Measurements from ENCODE around the gene IKZF5. TPM values are rescaled to one million over a fixed set of nuclear protein-coding genes. Genes with fewer than 3 reads are reported as not detected.

Gene IKZF5
- total and polyA plus RNA-seq, 2 donors (not counting 1 experiment from before 2014, with no cell fraction given) = 15.8 to 24.6 TPM

GRCh38 chr10:123057968-123058367 is 49.4 kb upstream of the IKZF5 start:
- Histone ChIP-seq H3K4me1 (ENCODE audit: control insufficient read depth in 2 of 2, insufficient read depth in 2 of 2, low read length in 2 of 2) (no peaks in the 10 kb centered on the region), H2AFZ (ENCODE audit: insufficient read depth, low read depth, low read length, poor library complexity, severe bottlenecking) (no peak overlapping the region), H3K79me2 (ENCODE audit: control insufficient read depth, insufficient read depth, low read length) (no peaks in the 10 kb centered on the region), H3K9me3 (ENCODE audit: control extremely low read depth in 1 of 3, control insufficient read depth in 2 of 3, insufficient read depth in 1 of 3, low read length in 2 of 3) (no peaks in the 10 kb centered on the region), H3K27me3 (replicated peaks in 1 of 4; ENCODE audit: control extremely low read depth in 1 of 4, control insufficient read depth in 3 of 4, insufficient read depth in 4 of 4, low read length in 3 of 4) (no peaks in the 10 kb centered on the region), H4K20me1 (ENCODE audit: control insufficient read depth, insufficient read depth, low read length, poor library complexity, severe bottlenecking) (no peaks in the 10 kb centered on the region), H3K4me2 (replicated peaks; ENCODE audit: low read depth, low read length, poor library complexity, severe bottlenecking) (no peak overlapping the region), H3K4me3 (ENCODE audit: control extremely low read depth in 1 of 5, extremely low read depth in 1 of 5, insufficient read depth in 1 of 5, low read depth in 2 of 5, low read length in 4 of 5) (no peak overlapping the region), H3K36me3 (replicated peaks in 1 of 2; ENCODE audit: control extremely low read depth in 1 of 2, control insufficient read depth in 1 of 2, extremely low read depth in 1 of 2, insufficient read depth in 2 of 2, low read length in 1 of 2) (peaks cover 0 to 7% of the 10 kb centered on the region in 2 experiments), H3K27ac (ENCODE audit: low read length in 2 of 2) (no peak overlapping the region), H3K9ac (ENCODE audit: low read length) (no peak overlapping the region)
- 100% methylated on average over 1 of the region's 3 CpGs for WGBS (ENCODE audit: insufficient coverage)
- Mint-ChIP-seq H3K27ac (no peak overlapping the region), H3K4me1 (no peaks in the 10 kb centered on the region), H3K9me3 (ENCODE audit: insufficient read depth) (no peaks in the 10 kb centered on the region), H3K27me3 (no peaks in the 10 kb centered on the region), H3K4me3 (no peak overlapping the region)
- intact Hi-C loops (cut with micrococcal nuclease) = no loop called here
- TF ChIP-seq CTCF (IDR thresholded peaks at IDR 0.05) = no peak
- no peak for TF ChIP-seq EZH2 (IDR thresholded peaks at IDR 0.05; ENCODE audit: borderline replicate concordance, insufficient read depth, low read depth, low read length, poor library complexity, severe bottlenecking)
- ChIA-PET POLR2A (no interaction called here), CTCF (no interaction called here)
- DNase-seq (no peak), ATAC-seq (ENCODE audit: low read depth) (no peak)

- Histone ChIP-seq H3K27ac (ENCODE audit: low read length in 2 of 2) (no peak overlapping the region), H3K79me2 (ENCODE audit: control insufficient read depth, insufficient read depth, low read length) (no peaks in the 10 kb centered on the region), H3K4me3 (ENCODE audit: control extremely low read depth in 1 of 5, extremely low read depth in 1 of 5, insufficient read depth in 1 of 5, low read depth in 2 of 5, low read length in 4 of 5) (no peak overlapping the region), H3K4me1 (ENCODE audit: control insufficient read depth in 2 of 2, insufficient read depth in 2 of 2, low read length in 2 of 2) (no peaks in the 10 kb centered on the region), H3K9ac (ENCODE audit: low read length) (no peak overlapping the region), H3K4me2 (replicated peaks; ENCODE audit: low read depth, low read length, poor library complexity, severe bottlenecking) (no peak overlapping the region), H2AFZ (ENCODE audit: insufficient read depth, low read depth, low read length, poor library complexity, severe bottlenecking) (no peak overlapping the region), H3K9me3 (ENCODE audit: control extremely low read depth in 1 of 3, control insufficient read depth in 2 of 3, insufficient read depth in 1 of 3, low read length in 2 of 3) (no peaks in the 10 kb centered on the region), H3K27me3 (replicated peaks in 1 of 4; ENCODE audit: control extremely low read depth in 1 of 4, control insufficient read depth in 3 of 4, insufficient read depth in 4 of 4, low read length in 3 of 4) (no peaks in the 10 kb centered on the region), H4K20me1 (ENCODE audit: control insufficient read depth, insufficient read depth, low read length, poor library complexity, severe bottlenecking) (no peaks in the 10 kb centered on the region), H3K36me3 (replicated peaks in 1 of 2; ENCODE audit: control extremely low read depth in 1 of 2, control insufficient read depth in 1 of 2, extremely low read depth in 1 of 2, insufficient read depth in 2 of 2, low read length in 1 of 2) (peaks cover 0 to 17% of the 10 kb centered on the region in 2 experiments)
- Mint-ChIP-seq H3K9me3 (ENCODE audit: insufficient read depth) (no peaks in the 10 kb centered on the region), H3K4me1 (peaks cover 3% of the 10 kb centered on the region), H3K27ac (no peak overlapping the region), H3K4me3 (no peak overlapping the region), H3K27me3 (no peaks in the 10 kb centered on the region)
- ChIA-PET CTCF (interaction anchor here (0.7 to 7.8 kb wide), 5 partner anchors 24 to 516 kb away, joined by 3 to 71 read pairs (median 3); no protein-coding TSS in a partner anchor), POLR2A (no interaction called here)
- WGBS (ENCODE audit: insufficient coverage) = 80% methylated on average over 2 of the region's 4 CpGs
- no peak for TF ChIP-seq CTCF (IDR thresholded peaks at IDR 0.05)
- TF ChIP-seq EZH2 (IDR thresholded peaks at IDR 0.05; ENCODE audit: borderline replicate concordance, insufficient read depth, low read depth, low read length, poor library complexity, severe bottlenecking) = no peak
- intact Hi-C loops (cut with micrococcal nuclease) = no loop called here
- DNase-seq (no peak), ATAC-seq (ENCODE audit: low read depth) (no peak)
These were observed 37.6 kb upstream of the IKZF5 start for GRCh38 chr10:123045961-123046731.

Data from B cell (primary cell).